ENCODE results near the gene KAZALD1. TPM values are rescaled to one million over a fixed set of nuclear protein-coding genes. Genes with fewer than 3 reads are reported as not detected.

KAZALD1 gene
- polyA plus RNA-seq, 1 of the 3 experiments (the other 2 are of a cell fraction), result 3.0 TPM

GRCh38 chr10:101063050-101063525 is 1.3 kb downstream of the KAZALD1 start:
- Histone ChIP-seq H3K4me3 (ENCODE audit: low read depth in 2 of 2, low read length in 1 of 2) (no peak overlapping the region), H3K27me3 (ENCODE audit: insufficient read depth) (no peaks in the 10 kb centered on the region), H3K79me2 (ENCODE audit: insufficient read depth) (peaks cover 24% of the 10 kb centered on the region), H3K9ac (no peak overlapping the region), H3K4me1 (ENCODE audit: control insufficient read depth in 1 of 2, insufficient read depth in 2 of 2, low read depth in 1 of 2, low read length in 1 of 2) (peaks cover 19 to 37% of the 10 kb centered on the region in 2 experiments; a peak in 3 of 4 replicates), H2AFZ (ENCODE audit: low read depth) (no peak overlapping the region), H3F3A (replicated peaks; ENCODE audit: insufficient read depth) (peaks cover 2% of the 10 kb centered on the region), H3K9me3 (no peaks in the 10 kb centered on the region), H3K4me2 (peak overlapping the region; percentile 94; the same call in 1 of the 2 replicates), H3K9me2 (no peaks in the 10 kb centered on the region), H3K36me3 (replicated peaks in 1 of 2; ENCODE audit: control insufficient read depth in 1 of 2, insufficient read depth in 2 of 2, low read length in 1 of 2) (no peaks in the 10 kb centered on the region), H3K27ac (ENCODE audit: low read depth in 2 of 2, low read length in 1 of 2) (no peak overlapping the region), H4K20me1 (ENCODE audit: insufficient read depth) (no peaks in the 10 kb centered on the region)
- CTCF ChIA-PET, result interaction anchor here (0.7 to 18.9 kb wide), 10 partner anchors 11 to 77 kb away, joined by 3 to 234 read pairs (median 18); no protein-coding TSS in a partner anchor
- TF ChIP-seq TEAD4 (IDR thresholded peaks at IDR 0.05; ENCODE audit: borderline replicate concordance, insufficient read depth), result no peak
- DNase-seq, result no peak
- 57% methylated on average over 19 of the region's 19 CpGs for WGBS (ENCODE audit: low lambda C conversion rate)
- POLR2A ChIA-PET, result interaction anchor here (2.9 kb wide), 1 partner anchor 20 kb away, joined by 11 read pairs; no protein-coding TSS in a partner anchor

- H3K4me3 ChIP-seq (ENCODE audit: low read depth in 2 of 2, low read length in 1 of 2), result no peak overlapping the region
Measured at GRCh38 chr10:101063548-101064414, 2.0 kb downstream of the KAZALD1 start.

GRCh38 chr10:101064415-101065030 is 2.7 kb downstream of the KAZALD1 start:
- Histone ChIP-seq H3K27ac (ENCODE audit: low read depth in 2 of 2, low read length in 1 of 2) (no peak overlapping the region), H3K27me3 (ENCODE audit: insufficient read depth) (no peaks in the 10 kb centered on the region), H3K9ac (no peak overlapping the region), H3K4me2 (no peak overlapping the region), H3F3A (replicated peaks; ENCODE audit: insufficient read depth) (peaks cover 6% of the 10 kb centered on the region), H2AFZ (ENCODE audit: low read depth) (no peak overlapping the region), H4K20me1 (ENCODE audit: insufficient read depth) (no peaks in the 10 kb centered on the region), H3K4me1 (ENCODE audit: control insufficient read depth in 1 of 2, insufficient read depth in 2 of 2, low read depth in 1 of 2, low read length in 1 of 2) (peaks cover 16 to 34% of the 10 kb centered on the region in 2 experiments; a peak in 3 of 4 replicates), H3K79me2 (ENCODE audit: insufficient read depth) (peaks cover 10% of the 10 kb centered on the region), H3K36me3 (replicated peaks in 1 of 2; ENCODE audit: control insufficient read depth in 1 of 2, insufficient read depth in 2 of 2, low read length in 1 of 2) (no peaks in the 10 kb centered on the region), H3K9me2 (no peaks in the 10 kb centered on the region), H3K4me3 (ENCODE audit: low read depth in 2 of 2, low read length in 1 of 2) (no peak overlapping the region), H3K9me3 (no peaks in the 10 kb centered on the region)
- DNase-seq, result no peak
- POLR2A ChIA-PET, result interaction anchor here (2.9 kb wide), 1 partner anchor 21 kb away, joined by 11 read pairs; no protein-coding TSS in a partner anchor
- CTCF ChIA-PET, result interaction anchor here (0.9 to 18.9 kb wide), 12 partner anchors 9 to 82 kb away, joined by 3 to 234 read pairs (median 5); no protein-coding TSS in a partner anchor
- 91% methylated on average over 6 of the region's 9 CpGs for WGBS (ENCODE audit: low lambda C conversion rate)
- TF ChIP-seq PBX3 (IDR thresholded peaks at IDR 0.05), result no peak
- TF ChIP-seq SMC3 (IDR thresholded peaks at IDR 0.05; ENCODE audit: low read depth, low read length), result no peak
- no peak for TF ChIP-seq EP300 (IDR thresholded peaks at IDR 0.05; ENCODE audit: borderline replicate concordance in 1 of 2, low read depth in 1 of 2, low read length in 1 of 2)
- no peak for TF ChIP-seq POLR2AphosphoS5 (IDR thresholded peaks at IDR 0.05; ENCODE audit: low read depth, low read length)
- no peak for TF ChIP-seq CHD2 (IDR thresholded peaks at IDR 0.05; ENCODE audit: low read length, partially characterized antibody)
- TF ChIP-seq GATA2 (CRISPR knock-in tag; IDR thresholded peaks at IDR 0.05), result no peak
- TF ChIP-seq EZH2phosphoT487 (IDR thresholded peaks at IDR 0.05; ENCODE audit: borderline replicate concordance, low read depth), result no peak

More at GRCh38 chr10:101063548-101064414, 2.0 kb downstream of the KAZALD1 start:
- H3K27ac ChIP-seq (ENCODE audit: low read depth in 2 of 2, low read length in 1 of 2), result no peak overlapping the region
- peaks cover 19 to 37% of the 10 kb centered on the region in 2 experiments; a peak in 3 of 4 replicates for H3K4me1 ChIP-seq (ENCODE audit: control insufficient read depth in 1 of 2, insufficient read depth in 2 of 2, low read depth in 1 of 2, low read length in 1 of 2)
- CTCF ChIA-PET, result interaction anchor here (0.8 to 18.9 kb wide), 14 partner anchors 10 to 83 kb away, joined by 3 to 234 read pairs (median 8); no protein-coding TSS in a partner anchor
- H2AFZ ChIP-seq (ENCODE audit: low read depth), result no peak overlapping the region
- H3K36me3 ChIP-seq (replicated peaks in 1 of 2; ENCODE audit: control insufficient read depth in 1 of 2, insufficient read depth in 2 of 2, low read length in 1 of 2), result no peaks in the 10 kb centered on the region
- no peaks in the 10 kb centered on the region for H3K9me3 ChIP-seq
- peaks cover 6% of the 10 kb centered on the region for H3F3A ChIP-seq (replicated peaks; ENCODE audit: insufficient read depth)
- POLR2A ChIA-PET, result interaction anchor here (2.9 kb wide), 1 partner anchor 21 kb away, joined by 11 read pairs; no protein-coding TSS in a partner anchor
- H3K9me2 ChIP-seq, result no peaks in the 10 kb centered on the region
- no peak overlapping the region for H3K9ac ChIP-seq
- no peaks in the 10 kb centered on the region for H3K27me3 ChIP-seq (ENCODE audit: insufficient read depth)
- no peak overlapping the region for H3K4me2 ChIP-seq
- WGBS (ENCODE audit: low lambda C conversion rate), result 91% methylated on average over 14 of the region's 15 CpGs
- peaks cover 17% of the 10 kb centered on the region for H3K79me2 ChIP-seq (ENCODE audit: insufficient read depth)
- no peak for TF ChIP-seq MXI1 (IDR thresholded peaks at IDR 0.05; ENCODE audit: low read depth, low read length)
- no peak for TF ChIP-seq EP300 (IDR thresholded peaks at IDR 0.05; ENCODE audit: borderline replicate concordance in 1 of 2, low read depth in 1 of 2, low read length in 1 of 2)
- TF ChIP-seq SMC3 (IDR thresholded peaks at IDR 0.05; ENCODE audit: low read depth, low read length), result no peak
- no peak for TF ChIP-seq GATA2 (CRISPR knock-in tag; IDR thresholded peaks at IDR 0.05)
- no peak for TF ChIP-seq EZH2phosphoT487 (IDR thresholded peaks at IDR 0.05; ENCODE audit: borderline replicate concordance, low read depth)
- no peak for TF ChIP-seq NFIC (IDR thresholded peaks at IDR 0.05; ENCODE audit: borderline replicate concordance)
- TF ChIP-seq MEF2A (IDR thresholded peaks at IDR 0.05; ENCODE audit: borderline replicate concordance, low read depth), result no peak
- no peak for DNase-seq
- no peaks in the 10 kb centered on the region for H4K20me1 ChIP-seq (ENCODE audit: insufficient read depth)

All from SK-N-SH (cell line).